H1 (cell line): ENCODE measurements around the gene KCNC2. TPM values are rescaled to one million over a fixed set of nuclear protein-coding genes. Genes with fewer than 3 reads are reported as not detected.

ENCODE experiments used
- CTCF ChIA-PET: fragments of 300-600 bp; sonication (Branson Sonifier 250); formaldehyde crosslinking; loops from one replicate; lab custom pipeline; 2021; ENCODE audit not compliant: partially characterized antibody; lab: Charles Lee
- POLR2A ChIA-PET: fragments of 300-600 bp; sonication (Branson Sonifier 250); formaldehyde crosslinking; loops from one replicate; lab custom pipeline; 2021; ENCODE audit warnings: inconsistent platforms; ENCODE audit not compliant: partially characterized antibody; lab: Charles Lee
- DNase-seq, 2 experiments: peaks; one replicate each; pipeline versions ENCODE4 v3.0.0 to v3.0.0-alpha.2; 2010 to 2022; ENCODE audit warnings: low spot score in 2 of 2, low read depth in 1 of 2, mixed read lengths in 1 of 2
- FAIRE-seq: peaks from 2 replicates; lab custom pipeline; 2011; peaks lifted over from hg19 to GRCh38; lab: Jason Lieb, UNC
- H2AFZ ChIP-seq: 2 replicates; pipeline ENCODE4 v1.8.1; 2012; ENCODE audit warnings: low read length, inconsistent platforms
- H2AK5ac ChIP-seq: 2 replicates; pipeline ENCODE4 v1.6.1; 2013; ENCODE audit warnings: low read depth, low read length
- H2BK120ac ChIP-seq: replicated peaks from 2 replicates; pipeline ENCODE3; 2013; ENCODE audit warnings: low read depth, low read length, inconsistent platforms
- H2BK12ac ChIP-seq: 2 replicates; pipeline ENCODE4 v1.6.1; 2013; ENCODE audit warnings: low read depth, low read length
- H2BK15ac ChIP-seq: 2 replicates; pipeline ENCODE4 v1.6.1; 2013; ENCODE audit warnings: low read length
- H2BK20ac ChIP-seq: 2 replicates; pipeline ENCODE4 v1.6.1; 2013; ENCODE audit warnings: low read length
- H2BK5ac ChIP-seq: 2 replicates; pipeline ENCODE4 v1.6.1; 2013; ENCODE audit warnings: low read depth, low read length
- H3K14ac ChIP-seq: 2 replicates; pipeline ENCODE4 v1.6.1; 2013; ENCODE audit warnings: inconsistent platforms; ENCODE audit not compliant: insufficient read length
- H3K18ac ChIP-seq: 2 replicates; pipeline ENCODE4 v1.6.1; 2013; ENCODE audit warnings: low read length; ENCODE audit errors: extremely low read depth
- H3K23ac ChIP-seq: 2 replicates; pipeline ENCODE4 v1.6.1; 2013; ENCODE audit warnings: inconsistent platforms; ENCODE audit not compliant: insufficient read length
- H3K23me2 ChIP-seq: 2 replicates; pipeline ENCODE4 v1.6.1; 2013; ENCODE audit warnings: low read depth, low read length
- H3K27ac ChIP-seq: 2 replicates; pipeline ENCODE4 v1.6.1; 2011; ENCODE audit warnings: low read depth, low read length, inconsistent platforms
- H3K27me3 ChIP-seq, 4 experiments: replicated peaks in 1 of 4; 1 replicate in 1 of 4; 2 replicates in 3 of 4; pipeline versions ENCODE4 v1.6.1 to v1.8.1; 2011 to 2013; ENCODE audit warnings: low read length in 3 of 4, mild to moderate bottlenecking in 3 of 4, inconsistent platforms in 2 of 4, mixed read lengths in 2 of 4, moderate library complexity in 1 of 4; ENCODE audit not compliant: control insufficient read depth in 3 of 4, insufficient read depth in 3 of 4; ENCODE audit errors: extremely low read depth in 1 of 4
- H3K36me3 ChIP-seq, 4 experiments: 2 replicates each; pipeline versions ENCODE4 v1.6.1 to v1.8.1; 2011 to 2013; ENCODE audit warnings: mild to moderate bottlenecking in 4 of 4, low read length in 3 of 4, moderate library complexity in 2 of 4, control low read depth in 1 of 4, inconsistent platforms in 1 of 4; ENCODE audit not compliant: insufficient read depth in 4 of 4, control insufficient read depth in 2 of 4
- H3K4ac ChIP-seq: replicated peaks from 2 replicates; pipeline ENCODE3; 2013; ENCODE audit warnings: low read length, low read depth, mixed read lengths, inconsistent platforms; ENCODE audit not compliant: insufficient read length
- H3K4me1 ChIP-seq, 4 experiments: replicated peaks in 1 of 4; 1 replicate in 1 of 4; 2 replicates in 3 of 4; pipeline versions ENCODE4 v1.6.1 to v1.8.1; 2011 to 2013; ENCODE audit warnings: low read length in 3 of 4, inconsistent platforms in 2 of 4, mixed read lengths in 1 of 4; ENCODE audit not compliant: insufficient read depth in 4 of 4, control insufficient read depth in 3 of 4
- H3K4me2 ChIP-seq, 2 experiments: 2 replicates each; pipeline versions ENCODE4 v1.6.1 to v1.8.1; 2011 to 2013; ENCODE audit warnings: low read depth in 2 of 2, low read length in 2 of 2, control low read depth in 1 of 2, inconsistent platforms in 1 of 2, mild to moderate bottlenecking in 1 of 2; ENCODE audit not compliant: insufficient read depth in 1 of 2
- H3K4me3 ChIP-seq, 4 experiments: fragments of 200-600, 300-600 bp in 1 of 4; sonication (generic), shearing (Covaris generic), sonication (Bioruptor Twin) in 1 of 4; 2 replicates each; pipeline versions ENCODE4 v1.5.1 to v1.8.1; 2011 to 2016; ENCODE audit warnings: low read length in 4 of 4, low read depth in 3 of 4, control low read depth in 2 of 4, inconsistent platforms in 2 of 4, mild to moderate bottlenecking in 2 of 4, mixed read lengths in 1 of 4, moderate library complexity in 1 of 4; ENCODE audit not compliant: insufficient read depth in 2 of 4; ENCODE audit errors: extremely low read depth in 1 of 4
- H3K56ac ChIP-seq: replicated peaks from 2 replicates; pipeline ENCODE3; 2013; ENCODE audit warnings: low read depth, mild to moderate bottlenecking, mixed read lengths, low read length, inconsistent platforms; ENCODE audit not compliant: insufficient read length
- H3K79me1 ChIP-seq: 2 replicates; pipeline ENCODE4 v1.6.1; 2013; ENCODE audit warnings: low read depth, low read length, control low read depth
- H3K79me2 ChIP-seq, 2 experiments: 2 replicates each; pipeline versions ENCODE4 v1.6.1 to v1.8.1; 2012 to 2013; ENCODE audit warnings: low read length in 2 of 2, mild to moderate bottlenecking in 2 of 2, inconsistent platforms in 1 of 2; ENCODE audit not compliant: insufficient read depth in 2 of 2, control insufficient read depth in 1 of 2
- H3K9ac ChIP-seq, 4 experiments: replicated peaks in 1 of 4; 1 replicate in 1 of 4; 2 replicates in 3 of 4; pipeline versions ENCODE4 v1.6.1 to v1.8.1; 2011 to 2013; ENCODE audit warnings: low read depth in 3 of 4, low read length in 3 of 4, control low read depth in 2 of 4, mild to moderate bottlenecking in 2 of 4, moderate library complexity in 2 of 4, inconsistent platforms in 1 of 4; ENCODE audit errors: extremely low read depth in 1 of 4
- H3K9me3 ChIP-seq, 2 experiments: 2 replicates each; pipeline versions ENCODE4 v1.6.1 to v1.8.1; 2012 to 2013; ENCODE audit warnings: mild to moderate bottlenecking in 2 of 2, moderate library complexity in 2 of 2, control low read depth in 1 of 2, inconsistent platforms in 1 of 2, low read depth in 1 of 2, low read length in 1 of 2, mixed read lengths in 1 of 2; ENCODE audit not compliant: insufficient read depth in 2 of 2
- H4K20me1 ChIP-seq, 2 experiments: replicated peaks in 1 of 2; 2 replicates each; pipeline versions ENCODE3 to v1.8.1; 2011 to 2013; ENCODE audit warnings: inconsistent platforms in 2 of 2, low read length in 2 of 2, mild to moderate bottlenecking in 1 of 2; ENCODE audit not compliant: insufficient read depth in 2 of 2, control insufficient read depth in 1 of 2
- H4K5ac ChIP-seq: 2 replicates; pipeline ENCODE4 v1.6.1; 2013; ENCODE audit warnings: low read length, low read depth, mixed read lengths, inconsistent platforms; ENCODE audit not compliant: insufficient read length
- H4K8ac ChIP-seq: 2 replicates; pipeline ENCODE4 v1.8.0; 2013; ENCODE audit warnings: mild to moderate bottlenecking, moderate library complexity, low read length, inconsistent platforms; ENCODE audit not compliant: insufficient read depth; ENCODE audit errors: extremely low read depth
- H4K91ac ChIP-seq: replicated peaks from 2 replicates; pipeline ENCODE3; 2013; ENCODE audit warnings: low read length, mixed read lengths, inconsistent platforms; ENCODE audit not compliant: insufficient read length
- BCL11A ChIP-seq, 2 experiments: IDR thresholded peaks; one replicate each; pipeline ENCODE4 v1.6.1; 2011; ENCODE audit warnings: low read depth in 2 of 2, low read length in 2 of 2, mild to moderate bottlenecking in 2 of 2
- CHD1 ChIP-seq: IDR thresholded peaks from 2 replicates; pipeline ENCODE4 v1.6.1; 2012; ENCODE audit warnings: low read depth, low read length, improper control_type of control experiment
- CREB1 ChIP-seq: IDR thresholded peaks from 2 replicates; pipeline ENCODE4 v1.6.1; 2012; ENCODE audit warnings: inconsistent platforms
- CTBP2 ChIP-seq: IDR thresholded peaks from 2 replicates; pipeline ENCODE4 v1.7.0; 2011; ENCODE audit warnings: borderline replicate concordance, mild to moderate bottlenecking, moderate library complexity, mixed read lengths, low read length; ENCODE audit not compliant: insufficient read depth, insufficient read length
- KDM1A ChIP-seq: fragments of 200-600, 300-600 bp; sonication (generic); IDR thresholded peaks from 2 replicates; pipeline ENCODE4 v1.7.1; 2016; ENCODE audit warnings: mild to moderate bottlenecking, low read length, borderline replicate concordance
- SAP30 ChIP-seq: fragments of 300-600 bp; sonication (generic); IDR thresholded peaks from 2 replicates; pipeline ENCODE4 v1.7.1; 2012; ENCODE audit warnings: low read length, moderate library complexity, mild to moderate bottlenecking, inconsistent platforms; ENCODE audit not compliant: insufficient read depth, insufficient replicate concordance
- SIRT6 ChIP-seq: IDR thresholded peaks from one replicate; pipeline ENCODE4 v1.7.1; 2012; ENCODE audit warnings: low read length, inconsistent platforms
- SRF ChIP-seq: IDR thresholded peaks from 2 replicates; pipeline ENCODE4 v1.6.1; 2011; ENCODE audit warnings: mild to moderate bottlenecking, low read depth, low read length, moderate library complexity
- TBP ChIP-seq: IDR thresholded peaks from 2 replicates; pipeline ENCODE4 v1.6.1; 2011; ENCODE audit warnings: low read depth, low read length, improper control_type of control experiment
- TCF12 ChIP-seq: IDR thresholded peaks from 2 replicates; pipeline ENCODE4 v1.6.1; 2011; ENCODE audit warnings: low read depth, mild to moderate bottlenecking, low read length
- TEAD4 ChIP-seq: IDR thresholded peaks from 2 replicates; pipeline ENCODE4 v1.6.1; 2012; ENCODE audit warnings: low read depth, low read length, inconsistent platforms, mixed read lengths
- ZNF274 ChIP-seq: IDR thresholded peaks from 2 replicates; pipeline ENCODE4 v1.7.0; 2012; ENCODE audit warnings: low read length, borderline replicate concordance; ENCODE audit errors: extremely low read depth
- WGBS, 2 experiments: shearing (Covaris generic) in 1 of 2; methylation state at CpG; one replicate each; pipeline versions ENCODE4 v1.1.6 to v1.1.7; 2013 to 2015; ENCODE audit warnings: low lambda C conversion rate in 2 of 2, mixed read lengths in 2 of 2, inconsistent platforms in 1 of 2, low coverage in 1 of 2, missing lambda C conversion rate in 1 of 2; ENCODE audit not compliant: insufficient replicate concordance in 2 of 2, insufficient coverage in 1 of 2, insufficient read length in 1 of 2; ENCODE audit errors: extremely low coverage in 1 of 2, missing lambda C conversion rate in 1 of 2; 5-methylcytosine and 5-hydroxymethylcytosine counted together
- polyA plus RNA-seq, 7 experiments: library from polyadenylated mRNA; depleted of rRNA in 3 of 7; stranded (reverse) in 5 of 7; unstranded in 2 of 7; fragments of >200 nt in 5 of 7; fragments of 200-250 nt in 2 of 7; gene quantifications; 1 replicate in 5 of 7; 2 replicates in 1 of 7; 4 replicates in 1 of 7; pipeline versions ENCODE4 v1.2.1 to v1.2.3, GENCODE V29; 2011 to 2013; ENCODE audit warnings: missing spikeins in 2 of 7, mixed read lengths in 2 of 7
- total RNA-seq: library from RNA; stranded (reverse); fragmentation: NEBNext Ultra II Directional; extraction: Animal tissue kit (Norgen Biotek cat#: 25700); gene quantifications from 2 replicates; pipeline ENCODE4 v1.2.1, GENCODE V29; 2021
- TF ChIP-seq, protein P1 (sequence below), 3 experiments: IDR thresholded peaks; 1 replicate in 2 of 3; 2 replicates in 1 of 3; pipeline versions ENCODE4 v1.5.1 to v1.6.1; 2011; ENCODE audit warnings: low read length in 3 of 3, mild to moderate bottlenecking in 3 of 3, inconsistent platforms in 2 of 3, low read depth in 1 of 3, moderate library complexity in 1 of 3; ENCODE audit not compliant: insufficient read depth in 1 of 3; ENCODE audit errors: control extremely low read depth in 1 of 3

Gene KCNC2
- total and polyA plus RNA-seq, 2 of the 8 experiments (the other 6 are each of a cell fraction or from before 2014, with no cell fraction given): 0.03 TPM; not detected in 1

DNA sequence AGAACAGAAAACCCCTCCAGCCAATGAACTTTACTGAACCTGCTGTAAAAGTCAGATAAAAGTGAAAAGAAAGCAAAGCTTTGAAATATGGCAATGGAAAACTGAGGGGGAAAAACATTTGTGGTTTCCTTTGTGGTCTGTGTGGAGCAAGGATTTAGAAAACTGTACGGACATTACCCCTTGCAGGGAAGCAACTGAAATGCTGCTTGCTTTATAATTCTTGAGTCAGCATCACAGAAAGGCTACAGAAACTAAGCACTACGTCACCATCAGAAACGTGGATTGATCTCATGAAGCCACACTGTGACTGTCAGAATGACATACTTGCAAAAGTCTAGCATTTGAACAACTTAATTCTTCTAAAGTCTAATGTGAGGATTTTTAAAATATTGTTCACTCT is 2.4 kb upstream of the KCNC2 start:
- H3K56ac ChIP-seq: no peak overlapping the region
- WGBS, 2 experiments: 85% methylated on average over 3 of the region's 3 CpGs; no CpG with 5 or more reads in 1 of the 2 experiments
- TF ChIP-seq CREB1: no peak
- TF ChIP-seq BCL11A (IDR thresholded peaks at IDR 0.05; ENCODE audit: low read depth in 2 of 2, low read length in 2 of 2): no peak
- TF ChIP-seq TBP: no peak
- no peak for TF ChIP-seq SRF
- TF ChIP-seq ZNF274: no peak
- no peak for TF ChIP-seq TEAD4
- TF ChIP-seq SIRT6: no peak
- TF ChIP-seq KDM1A: no peak
- TF ChIP-seq, protein P1, sequence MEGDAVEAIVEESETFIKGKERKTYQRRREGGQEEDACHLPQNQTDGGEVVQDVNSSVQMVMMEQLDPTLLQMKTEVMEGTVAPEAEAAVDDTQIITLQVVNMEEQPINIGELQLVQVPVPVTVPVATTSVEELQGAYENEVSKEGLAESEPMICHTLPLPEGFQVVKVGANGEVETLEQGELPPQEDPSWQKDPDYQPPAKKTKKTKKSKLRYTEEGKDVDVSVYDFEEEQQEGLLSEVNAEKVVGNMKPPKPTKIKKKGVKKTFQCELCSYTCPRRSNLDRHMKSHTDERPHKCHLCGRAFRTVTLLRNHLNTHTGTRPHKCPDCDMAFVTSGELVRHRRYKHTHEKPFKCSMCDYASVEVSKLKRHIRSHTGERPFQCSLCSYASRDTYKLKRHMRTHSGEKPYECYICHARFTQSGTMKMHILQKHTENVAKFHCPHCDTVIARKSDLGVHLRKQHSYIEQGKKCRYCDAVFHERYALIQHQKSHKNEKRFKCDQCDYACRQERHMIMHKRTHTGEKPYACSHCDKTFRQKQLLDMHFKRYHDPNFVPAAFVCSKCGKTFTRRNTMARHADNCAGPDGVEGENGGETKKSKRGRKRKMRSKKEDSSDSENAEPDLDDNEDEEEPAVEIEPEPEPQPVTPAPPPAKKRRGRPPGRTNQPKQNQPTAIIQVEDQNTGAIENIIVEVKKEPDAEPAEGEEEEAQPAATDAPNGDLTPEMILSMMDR (IDR thresholded peaks at IDR 0.05; ENCODE audit: control extremely low read depth in 1 of 3, insufficient read depth in 1 of 3, low read depth in 1 of 3, low read length in 3 of 3): no peak
- TF ChIP-seq CHD1: no peak
- TF ChIP-seq CTBP2: no peak
- TF ChIP-seq TCF12: no peak
- no peak for TF ChIP-seq SAP30

More for the DNA sequence above, 2.4 kb upstream of the KCNC2 start:
- no peak overlapping the region for H2BK20ac ChIP-seq
- no peak overlapping the region for H2BK12ac ChIP-seq
- no peak overlapping the region for H3K4ac ChIP-seq
- H3K18ac ChIP-seq: no peak overlapping the region
- no peak overlapping the region for H3K14ac ChIP-seq
- no peaks in the 10 kb centered on the region for H3K36me3 ChIP-seq
- H2BK15ac ChIP-seq: no peak overlapping the region
- peaks cover 0 to 10% (median 2%) of the 10 kb centered on the region in 4 experiments; a peak in 2 of 7 replicates for H3K4me1 ChIP-seq
- no peak overlapping the region for H2AFZ ChIP-seq
- H3K9ac ChIP-seq: no peak overlapping the region
- no peak overlapping the region for H3K4me3 ChIP-seq
- no peaks in the 10 kb centered on the region for H3K79me1 ChIP-seq
- H2BK5ac ChIP-seq: no peak overlapping the region
- H3K4me2 ChIP-seq: no peak overlapping the region
- ChIA-PET CTCF (no interaction called here), POLR2A (no interaction called here)
- FAIRE-seq: no peak
- no peak overlapping the region for H4K5ac ChIP-seq
- DNase-seq: no peak
- no peak overlapping the region for H4K91ac ChIP-seq
- H2BK120ac ChIP-seq: no peak overlapping the region
- H4K8ac ChIP-seq: no peak overlapping the region
- peaks cover 4 to 22% (median 18%) of the 10 kb centered on the region in 4 experiments for H3K27me3 ChIP-seq
- H3K9me3 ChIP-seq: no peaks in the 10 kb centered on the region; a peak in 1 of 4 replicates
- H4K20me1 ChIP-seq: no peaks in the 10 kb centered on the region
- H3K23ac ChIP-seq: no peak overlapping the region
- H3K79me2 ChIP-seq: no peaks in the 10 kb centered on the region
- no peak overlapping the region for H3K27ac ChIP-seq
- H2AK5ac ChIP-seq: no peak overlapping the region
- H3K23me2 ChIP-seq: peaks cover 11% of the 10 kb centered on the region; the same call in 1 of the 2 replicates
